Measurements from ENCODE around the gene ELP4. TPM values are rescaled to one million over a fixed set of nuclear protein-coding genes. Genes with fewer than 3 reads are reported as not detected.

ELP4 gene
- total and polyA plus RNA-seq, 12 donors: 9.8 to 19.5 (median 15.9) TPM

GRCh38 chr11:31792456-31792855 lies 282.9 kb downstream of the ELP4 start:
- Histone ChIP-seq H3K9me3 (no peaks in the 10 kb centered on the region), H3K36me3 (no peaks in the 10 kb centered on the region), H3K27ac (no peak overlapping the region), H3K27me3 (peaks cover 10 to 68% (median 42%) of the 10 kb centered on the region in 7 donors), H3K4me3 (no peak overlapping the region), H3K4me1 (peaks cover 0 to 6% (median 4%) of the 10 kb centered on the region in 9 donors)
- intact Hi-C loops (cut with DNase I): no loop called here
- 92 to 95% methylated on average over 2 of the region's 2 CpGs for WGBS, 2 donors
- no peak for TF ChIP-seq CTCF (IDR thresholded peaks at IDR 0.05)
- DNase-seq: no peak
- ATAC-seq: no peak

- intact Hi-C loops (cut with DNase I): no loop called here
- no peak for ATAC-seq
- peaks cover 0 to 13% (median 8%) of the 10 kb centered on the region in 9 donors for H3K4me1 ChIP-seq
- H3K9me3 ChIP-seq: no peaks in the 10 kb centered on the region
- H3K4me3 ChIP-seq: no peak overlapping the region
- DNase-seq: no peak
- TF ChIP-seq CTCF (IDR thresholded peaks at IDR 0.05): no peak
- H3K27me3 ChIP-seq: peaks cover 16 to 76% (median 50%) of the 10 kb centered on the region in 7 donors
- WGBS, 2 donors: 95 to 96% methylated on average over 10 of the region's 10 CpGs
- no peak overlapping the region for H3K27ac ChIP-seq
- H3K36me3 ChIP-seq: no peaks in the 10 kb centered on the region
Observed at GRCh38 chr11:31793264-31793663, 283.7 kb downstream of the ELP4 start.

DNA sequence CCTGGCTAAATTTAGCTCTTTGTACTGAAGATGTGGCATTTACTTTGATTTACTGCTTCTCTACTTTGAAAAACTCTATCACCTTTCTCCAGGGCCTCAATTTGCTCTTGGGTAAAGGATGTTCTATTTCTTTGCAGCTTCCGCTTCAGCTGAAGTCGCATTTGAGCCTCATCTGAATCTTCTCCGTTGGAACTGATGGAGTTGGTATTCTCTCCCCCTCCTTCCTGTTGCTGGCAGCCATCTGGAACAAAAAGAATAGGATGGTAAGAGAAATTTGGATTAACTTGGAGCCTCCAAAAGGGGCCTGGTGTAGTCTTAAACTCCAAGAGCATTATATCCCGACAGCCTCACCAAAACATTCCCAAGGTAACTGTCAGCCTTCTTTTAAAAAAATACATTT lies 285.0 kb downstream of the ELP4 start:
- no peak for TF ChIP-seq CTCF (IDR thresholded peaks at IDR 0.05)
- peaks cover 26 to 87% (median 63%) of the 10 kb centered on the region in 7 donors for H3K27me3 ChIP-seq
- no peaks in the 10 kb centered on the region for H3K9me3 ChIP-seq
- no peak overlapping the region for H3K4me3 ChIP-seq
- ATAC-seq (no peak), DNase-seq (no peak)
- 74 to 76% methylated on average over 4 of the region's 4 CpGs for WGBS, 2 donors
- intact Hi-C loops (cut with DNase I): no loop called here
- H3K27ac ChIP-seq: no peak overlapping the region
- no peaks in the 10 kb centered on the region for H3K36me3 ChIP-seq
- peaks cover 0 to 26% (median 16%) of the 10 kb centered on the region in 9 donors for H3K4me1 ChIP-seq

- Histone ChIP-seq H3K4me3 (no peak overlapping the region), H3K4me1 (peaks cover 0 to 33% (median 21%) of the 10 kb centered on the region in 9 donors), H3K9me3 (no peaks in the 10 kb centered on the region), H3K27ac (no peak overlapping the region), H3K36me3 (no peaks in the 10 kb centered on the region), H3K27me3 (peaks cover 39 to 90% (median 69%) of the 10 kb centered on the region in 7 donors)
- DNase-seq: no peak
- TF ChIP-seq CTCF (IDR thresholded peaks at IDR 0.05): no peak
- 54 to 55% methylated on average over 22 of the region's 22 CpGs for WGBS, 2 donors
- ATAC-seq: no peak
- intact Hi-C loops (cut with DNase I): no loop called here
Observed at GRCh38 chr11:31795706-31796498, 286.3 kb downstream of the ELP4 start.
